Mucosa of stomach (tissue), 1 donor: ENCODE measurements around the gene RNF148.

ENCODE experiments used
- H3K27me3 ChIP-seq: one replicate; pipeline ENCODE4 v1.7.0; 2013; ENCODE audit warnings: mild to moderate bottlenecking, low read length; ENCODE audit not compliant: control insufficient read depth, insufficient read depth
- H3K36me3 ChIP-seq: one replicate; pipeline ENCODE4 v1.7.0; 2013; ENCODE audit warnings: low read length; ENCODE audit not compliant: control insufficient read depth, insufficient read depth
- H3K4me1 ChIP-seq: one replicate; pipeline ENCODE4 v1.7.0; 2013; ENCODE audit warnings: mild to moderate bottlenecking, low read length; ENCODE audit not compliant: control insufficient read depth, insufficient read depth
- H3K4me3 ChIP-seq: one replicate; pipeline ENCODE4 v1.7.0; 2013; ENCODE audit warnings: low read length
- H3K9ac ChIP-seq: one replicate; pipeline ENCODE4 v1.7.0; 2013; ENCODE audit warnings: mild to moderate bottlenecking, low read length, moderate library complexity
- H3K9me3 ChIP-seq: one replicate; pipeline ENCODE4 v1.7.0; 2013; ENCODE audit warnings: mild to moderate bottlenecking, low read length, moderate library complexity; ENCODE audit not compliant: control insufficient read depth
- donor health status: Pancreatic carcinoma.

Gene RNF148

GRCh38 chr7:122717356-122718089 is 14.8 kb upstream of the RNF148 start:
- H3K4me3 ChIP-seq: no peak overlapping the region
- no peaks in the 10 kb centered on the region for H3K27me3 ChIP-seq
- no peaks in the 10 kb centered on the region for H3K4me1 ChIP-seq
- no peaks in the 10 kb centered on the region for H3K9me3 ChIP-seq
- no peak overlapping the region for H3K9ac ChIP-seq
- no peaks in the 10 kb centered on the region for H3K36me3 ChIP-seq

- Histone ChIP-seq H3K27me3 (no peaks in the 10 kb centered on the region), H3K4me3 (no peak overlapping the region), H3K36me3 (no peaks in the 10 kb centered on the region), H3K9me3 (no peaks in the 10 kb centered on the region), H3K4me1 (no peaks in the 10 kb centered on the region), H3K9ac (no peak overlapping the region)
These were observed 12.5 kb upstream of the RNF148 start for GRCh38 chr7:122715183-122715582.

GRCh38 chr7:122710916-122711315 is 8.2 kb upstream of the RNF148 start:
- Histone ChIP-seq H3K9me3 (no peaks in the 10 kb centered on the region), H3K4me3 (no peak overlapping the region), H3K36me3 (no peaks in the 10 kb centered on the region), H3K4me1 (no peaks in the 10 kb centered on the region), H3K9ac (no peak overlapping the region), H3K27me3 (no peaks in the 10 kb centered on the region)

- Histone ChIP-seq H3K9me3 (no peaks in the 10 kb centered on the region), H3K27me3 (no peaks in the 10 kb centered on the region), H3K4me3 (no peak overlapping the region), H3K4me1 (no peaks in the 10 kb centered on the region), H3K9ac (no peak overlapping the region), H3K36me3 (no peaks in the 10 kb centered on the region)
These were observed 7.4 kb upstream of the RNF148 start for GRCh38 chr7:122709930-122710646.

- no peaks in the 10 kb centered on the region for H3K36me3 ChIP-seq
- H3K9me3 ChIP-seq: no peaks in the 10 kb centered on the region
- no peaks in the 10 kb centered on the region for H3K27me3 ChIP-seq
- no peaks in the 10 kb centered on the region for H3K4me1 ChIP-seq
- H3K9ac ChIP-seq: no peak overlapping the region
- H3K4me3 ChIP-seq: no peak overlapping the region
These were observed 4.1 kb upstream of the RNF148 start for GRCh38 chr7:122706836-122707235.

- H3K36me3 ChIP-seq: no peaks in the 10 kb centered on the region
- no peaks in the 10 kb centered on the region for H3K9me3 ChIP-seq
- H3K4me1 ChIP-seq: no peaks in the 10 kb centered on the region
- no peak within 1 kb of the TSS for H3K9ac ChIP-seq
- no peak within 1 kb of the TSS for H3K4me3 ChIP-seq
- no peaks in the 10 kb centered on the region for H3K27me3 ChIP-seq
These were observed 3.7 kb downstream of the RNF148 start, which contains the start of gene RNF133 for GRCh38 chr7:122699017-122699416. Gene RNF133, minus strand, starts transcription at chr7:122699117. Its CDS starts 199 bp downstream, at chr7:122698918.

- H3K4me1 ChIP-seq: peaks cover 4% of the 10 kb centered on the region
- no peak overlapping the region for H3K4me3 ChIP-seq
- no peaks in the 10 kb centered on the region for H3K36me3 ChIP-seq
- H3K9ac ChIP-seq: no peak overlapping the region
- H3K9me3 ChIP-seq: no peaks in the 10 kb centered on the region
- H3K27me3 ChIP-seq: no peaks in the 10 kb centered on the region
These were observed 6.9 kb downstream of the RNF148 start for GRCh38 chr7:122695816-122696215.

- H3K4me3 ChIP-seq: no peak overlapping the region
- H3K9me3 ChIP-seq: no peaks in the 10 kb centered on the region
- no peaks in the 10 kb centered on the region for H3K27me3 ChIP-seq
- H3K9ac ChIP-seq: no peak overlapping the region
- H3K36me3 ChIP-seq: no peaks in the 10 kb centered on the region
- peaks cover 7% of the 10 kb centered on the region for H3K4me1 ChIP-seq
These were observed 8.0 kb downstream of the RNF148 start for GRCh38 chr7:122694697-122695096.

- no peak overlapping the region for H3K4me3 ChIP-seq
- no peaks in the 10 kb centered on the region for H3K9me3 ChIP-seq
- peaks cover 17% of the 10 kb centered on the region for H3K4me1 ChIP-seq
- H3K36me3 ChIP-seq: no peaks in the 10 kb centered on the region
- no peak overlapping the region for H3K9ac ChIP-seq
- H3K27me3 ChIP-seq: no peaks in the 10 kb centered on the region
These were observed 9.9 kb downstream of the RNF148 start for GRCh38 chr7:122692769-122693309.

- H3K4me1 ChIP-seq: peaks cover 17% of the 10 kb centered on the region
- H3K36me3 ChIP-seq: no peaks in the 10 kb centered on the region
- no peak overlapping the region for H3K4me3 ChIP-seq
- no peaks in the 10 kb centered on the region for H3K27me3 ChIP-seq
- H3K9ac ChIP-seq: no peak overlapping the region
- no peaks in the 10 kb centered on the region for H3K9me3 ChIP-seq
These were observed 11.0 kb downstream of the RNF148 start for GRCh38 chr7:122691569-122692235.

GRCh38 chr7:122689346-122690109 is 13.2 kb downstream of the RNF148 start:
- Histone ChIP-seq H3K27me3 (no peaks in the 10 kb centered on the region), H3K4me3 (no peak overlapping the region), H3K36me3 (no peaks in the 10 kb centered on the region), H3K9me3 (no peaks in the 10 kb centered on the region), H3K4me1 (peaks cover 17% of the 10 kb centered on the region), H3K9ac (no peak overlapping the region)
